HG02759 (cell line): ENCODE data around the gene MAB21L4.

Experiments used
- ATAC-seq: cut with Tn5 transposase; IDR thresholded peaks from one replicate; pipeline ENCODE4 v1.9.1; 2021; ENCODE audit warnings: mild to moderate bottlenecking, moderate library complexity; ENCODE audit not compliant: unreplicated experiment

MAB21L4 gene

DNA sequence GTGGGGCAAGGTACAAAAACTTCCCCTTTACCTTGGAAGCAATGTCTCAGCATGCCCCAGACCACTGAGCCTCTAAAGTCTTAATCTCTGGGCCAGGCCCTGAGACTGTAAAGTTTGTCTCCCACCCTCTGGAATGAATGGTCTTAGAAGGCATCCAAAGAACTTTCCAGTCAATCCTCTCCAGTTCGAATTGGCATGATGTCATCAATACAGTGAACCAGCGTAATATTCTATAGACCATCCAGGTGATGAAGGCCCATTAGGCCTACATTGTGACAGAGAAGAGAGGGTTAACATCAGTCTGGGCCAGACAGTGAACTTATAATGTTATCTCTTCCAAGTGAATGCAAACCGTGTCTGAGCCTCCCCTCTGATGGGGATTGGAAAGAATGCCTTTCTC, 11.2 kb downstream of the MAB21L4 start:
- no peak for ATAC-seq

DNA sequence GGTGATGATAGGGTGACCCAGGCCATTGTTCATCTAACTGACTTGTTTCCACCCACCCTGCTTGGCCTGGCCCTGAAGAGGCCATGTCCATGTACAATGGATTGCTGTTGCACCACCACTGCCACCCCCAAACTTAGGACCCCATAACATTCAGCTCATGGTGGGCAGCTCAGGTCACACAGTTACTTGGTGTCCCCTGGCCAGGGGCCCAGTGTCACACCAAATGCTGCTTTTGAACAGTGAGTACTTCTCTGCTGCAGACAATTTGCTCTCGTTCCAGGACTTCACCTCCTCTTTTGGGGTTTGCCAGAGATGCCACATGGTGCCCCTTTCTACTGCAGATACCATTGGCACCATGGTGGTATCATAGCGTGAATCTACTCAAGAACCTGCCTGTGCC, 11.7 kb downstream of the MAB21L4 start:
- no peak for ATAC-seq

DNA sequence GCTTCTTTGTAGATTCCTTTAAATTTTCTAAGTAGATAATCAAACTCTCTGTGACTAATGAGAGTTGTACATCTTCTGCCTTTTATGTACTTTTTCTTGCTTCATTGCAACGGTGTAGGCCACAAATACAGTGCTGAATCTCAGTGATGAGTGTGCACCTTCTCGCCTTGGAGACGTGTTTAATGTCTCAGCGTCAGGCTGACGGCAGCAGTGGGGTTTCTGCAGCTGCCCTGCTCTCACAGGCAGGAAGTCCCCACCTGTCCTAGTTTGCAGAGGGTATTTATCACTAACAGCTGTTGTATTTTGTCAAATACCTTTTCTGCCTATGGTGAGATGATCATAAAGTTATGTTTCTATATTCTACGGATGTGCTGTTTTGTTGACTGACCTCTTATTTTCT, 14.0 kb downstream of the MAB21L4 start:
- no peak for ATAC-seq

DNA sequence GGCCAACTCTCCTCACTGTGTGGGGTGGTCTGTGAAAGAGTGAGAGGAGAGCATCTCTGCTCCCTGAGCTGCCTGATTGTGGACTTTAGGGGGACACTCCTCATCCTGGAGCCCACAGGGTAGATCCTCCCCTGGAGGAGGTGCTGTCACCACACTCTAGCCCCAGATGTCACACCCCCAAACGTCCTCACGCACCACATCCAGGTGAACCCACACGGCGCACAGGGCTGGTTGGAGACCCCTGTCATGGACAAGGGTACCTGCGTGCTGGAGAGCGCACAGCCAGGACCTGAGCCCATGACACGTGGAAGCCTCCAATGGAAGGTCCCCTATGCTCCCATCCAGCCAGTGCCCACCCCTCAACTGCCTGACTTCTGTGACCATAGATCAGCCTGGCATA, 16.9 kb downstream of the MAB21L4 start:
- no peak for ATAC-seq

DNA sequence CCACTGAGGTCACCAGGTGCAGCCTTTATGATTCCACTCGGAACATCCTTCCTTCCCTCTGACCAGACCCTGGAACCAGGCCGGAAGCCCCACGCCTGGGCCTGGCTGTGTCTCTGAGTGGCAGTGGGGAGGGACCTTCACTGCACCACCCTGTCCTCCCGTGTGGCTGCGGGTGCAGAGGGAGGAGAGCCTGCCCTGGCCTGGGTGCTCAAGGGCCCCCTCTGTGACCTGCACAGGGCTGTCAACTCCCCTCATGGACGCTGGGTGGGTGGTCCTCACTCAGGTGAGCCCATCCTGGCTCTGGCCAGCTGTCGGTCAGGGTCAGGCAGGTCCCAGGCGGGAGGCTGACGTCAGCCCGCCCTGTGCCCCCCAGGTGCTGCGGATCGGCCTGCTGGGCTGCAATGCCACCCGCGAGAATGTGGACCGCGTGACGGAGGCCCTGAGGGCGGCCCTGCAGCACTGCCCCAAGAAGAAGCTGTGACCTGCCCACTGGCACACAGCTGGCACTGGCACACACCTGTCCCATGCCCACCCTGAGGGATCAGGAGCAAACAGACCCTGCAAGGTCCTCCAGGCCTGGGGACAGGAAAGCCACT, 17.5 kb downstream of the MAB21L4 start:
- ATAC-seq = no peak

DNA sequence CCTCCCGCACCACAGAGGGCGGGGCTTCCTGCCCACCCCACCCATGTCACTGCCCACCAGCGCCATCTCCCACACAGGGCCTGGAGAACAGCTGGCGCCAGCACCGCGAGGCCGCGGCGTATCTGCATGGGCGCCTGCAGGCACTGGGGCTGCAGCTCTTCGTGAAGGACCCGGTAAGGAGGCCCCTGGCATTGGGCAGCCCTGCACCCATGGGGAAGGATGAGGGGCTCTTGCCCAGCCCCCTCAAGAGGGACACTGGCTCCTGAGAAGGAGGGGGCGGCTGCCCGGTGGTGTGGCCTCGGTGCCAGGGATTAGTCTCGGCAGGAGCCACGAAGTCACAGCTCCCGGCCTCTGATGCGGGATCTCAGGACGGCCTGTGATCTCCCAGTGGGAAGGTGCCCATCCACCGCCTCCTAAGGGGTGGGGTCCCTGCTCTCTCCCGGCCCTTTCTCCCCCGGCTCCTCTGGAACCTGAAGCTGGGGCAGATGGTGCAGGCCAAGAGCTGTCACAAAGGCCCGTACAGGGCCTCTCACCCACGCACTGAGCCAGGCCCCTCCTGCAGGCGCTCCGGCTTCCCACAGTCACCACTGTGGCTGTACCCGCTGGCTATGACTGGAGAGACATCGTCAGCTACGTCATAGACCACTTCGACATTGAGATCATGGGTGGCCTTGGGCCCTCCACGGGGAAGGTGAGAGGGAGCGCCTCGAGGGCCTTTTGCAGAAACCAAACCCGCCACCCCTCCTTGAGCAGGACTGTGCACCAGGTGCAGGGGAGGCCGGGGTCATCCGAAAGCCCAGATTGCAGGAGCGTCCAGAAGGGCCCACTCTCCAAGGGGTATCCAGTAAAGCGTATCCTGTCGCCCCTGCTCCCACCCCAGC, 18.3 kb downstream of the MAB21L4 start:
- no peak for ATAC-seq

DNA sequence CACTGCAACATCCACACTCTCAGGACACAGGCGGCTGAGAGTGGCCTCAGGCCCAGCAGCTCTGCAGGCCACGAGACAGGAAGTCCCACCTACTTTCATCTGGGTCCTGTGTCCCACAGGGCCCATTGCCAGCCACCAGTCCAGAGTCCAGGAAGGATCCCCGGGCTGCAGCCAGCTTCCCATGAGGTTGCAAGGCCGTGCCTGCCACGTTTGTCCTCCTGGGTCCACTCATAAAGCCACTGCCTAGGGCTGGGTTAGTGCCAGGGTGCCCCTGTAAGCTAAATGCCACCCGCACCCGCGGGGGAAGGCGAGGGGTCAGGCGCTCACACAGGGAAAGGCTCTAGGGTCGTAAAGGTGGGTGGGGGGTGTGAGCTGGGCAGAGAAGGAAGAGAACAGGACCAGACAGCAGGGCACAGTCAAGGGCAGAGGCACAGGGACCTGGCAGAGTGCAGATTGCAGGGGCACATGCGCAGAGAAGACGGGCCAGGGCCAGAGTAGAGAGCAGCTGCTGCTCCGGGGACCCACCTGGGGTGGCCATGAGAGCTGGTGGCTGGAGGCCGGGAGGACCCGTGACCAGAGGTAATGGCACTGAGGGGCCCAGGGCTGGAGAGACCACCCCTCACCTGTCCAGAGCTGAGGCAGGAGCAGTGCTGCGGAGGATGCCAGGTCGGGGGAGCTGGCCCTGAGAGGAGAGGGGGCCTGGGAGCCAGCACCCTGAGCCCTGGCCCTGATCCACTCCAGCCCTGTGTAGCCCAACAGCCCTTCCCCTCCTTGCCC, 19.3 kb downstream of the MAB21L4 start:
- ATAC-seq = no peak

DNA sequence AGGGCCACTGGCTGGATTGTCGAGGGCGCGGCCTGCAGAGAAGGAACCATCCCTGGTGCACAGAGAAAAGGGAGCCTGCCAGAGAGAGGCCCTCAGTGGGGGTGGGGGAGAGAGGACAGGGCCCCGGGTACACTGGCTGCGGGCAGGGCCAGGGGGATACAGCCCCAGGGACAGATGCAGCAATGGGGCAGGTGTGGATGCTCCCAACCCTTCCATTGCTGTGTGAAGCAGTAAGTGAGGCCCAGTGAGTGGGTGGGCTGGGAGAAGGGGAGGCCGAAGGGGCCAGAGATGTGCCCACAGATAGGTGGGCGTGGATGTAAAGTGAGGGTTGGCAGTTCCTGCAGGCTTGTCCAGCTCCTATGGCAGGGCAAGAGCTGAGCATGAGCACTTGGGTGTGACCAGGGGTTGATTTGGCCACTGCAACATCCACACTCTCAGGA, 19.9 kb downstream of the MAB21L4 start:
- no peak for ATAC-seq

DNA sequence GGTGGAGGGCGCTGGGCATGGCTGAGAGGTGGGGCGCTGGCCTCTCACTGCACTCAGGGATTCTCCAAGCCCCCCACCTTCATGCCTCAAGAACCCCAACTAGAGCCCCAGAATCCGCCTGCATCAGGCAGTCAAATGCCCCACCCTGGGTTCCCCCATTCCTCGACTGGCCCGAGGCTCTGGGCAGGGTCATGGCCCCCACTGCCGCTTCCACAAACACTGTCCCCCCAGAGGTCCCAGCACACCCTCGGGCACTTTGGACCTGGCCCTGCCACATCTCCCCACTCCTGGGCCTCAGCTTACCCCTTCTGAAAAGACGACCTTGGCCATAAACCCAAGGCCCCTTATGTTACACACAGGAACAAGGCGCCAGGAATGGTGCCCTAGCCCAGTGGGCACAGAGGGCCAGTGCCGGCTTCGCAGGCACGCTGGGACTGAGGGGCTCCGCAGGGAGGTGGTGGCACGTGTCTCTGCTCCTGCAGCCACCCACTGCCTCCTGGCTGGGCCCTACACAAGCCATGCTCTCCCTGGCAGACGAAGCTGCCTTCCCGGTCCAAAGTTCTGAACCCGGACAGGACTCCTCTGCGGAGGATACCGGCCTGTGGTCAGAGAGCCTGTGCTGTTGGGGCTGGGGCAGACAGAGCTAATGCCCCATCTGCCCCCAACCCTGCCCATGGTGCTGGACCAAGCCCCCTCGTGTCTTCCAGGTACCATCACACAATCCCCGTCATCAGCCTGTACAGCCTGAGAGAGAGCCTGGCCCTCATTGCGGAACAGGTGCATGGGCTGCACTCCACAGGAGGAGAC, 20.5 kb downstream of the MAB21L4 start:
- ATAC-seq = no peak

DNA sequence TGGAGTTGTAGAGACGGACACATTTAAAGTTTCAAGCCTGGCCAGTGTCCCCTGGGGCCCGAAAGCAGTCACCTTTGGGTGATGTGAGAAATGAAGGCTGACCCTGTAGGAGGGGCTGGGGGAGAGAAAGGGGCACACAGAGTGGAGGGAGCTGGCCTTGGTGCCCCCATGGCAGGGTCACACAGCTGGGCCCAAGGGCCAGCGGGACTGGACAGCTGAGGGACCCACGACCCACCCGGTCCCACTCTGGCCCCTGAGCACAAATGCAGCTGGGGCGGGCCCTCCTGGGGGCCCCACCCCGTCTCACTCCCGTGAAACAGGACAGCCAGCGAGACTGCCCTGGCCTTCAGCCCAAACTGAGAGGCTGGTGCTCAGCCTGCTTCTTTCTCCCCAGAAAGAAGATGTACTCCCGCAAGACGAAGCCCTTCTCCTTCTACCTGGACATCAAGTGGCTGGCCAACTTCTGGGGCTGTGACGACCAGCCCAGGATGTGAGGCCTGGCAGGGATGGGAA, 21.2 kb downstream of the MAB21L4 start:
- ATAC-seq = no peak

DNA sequence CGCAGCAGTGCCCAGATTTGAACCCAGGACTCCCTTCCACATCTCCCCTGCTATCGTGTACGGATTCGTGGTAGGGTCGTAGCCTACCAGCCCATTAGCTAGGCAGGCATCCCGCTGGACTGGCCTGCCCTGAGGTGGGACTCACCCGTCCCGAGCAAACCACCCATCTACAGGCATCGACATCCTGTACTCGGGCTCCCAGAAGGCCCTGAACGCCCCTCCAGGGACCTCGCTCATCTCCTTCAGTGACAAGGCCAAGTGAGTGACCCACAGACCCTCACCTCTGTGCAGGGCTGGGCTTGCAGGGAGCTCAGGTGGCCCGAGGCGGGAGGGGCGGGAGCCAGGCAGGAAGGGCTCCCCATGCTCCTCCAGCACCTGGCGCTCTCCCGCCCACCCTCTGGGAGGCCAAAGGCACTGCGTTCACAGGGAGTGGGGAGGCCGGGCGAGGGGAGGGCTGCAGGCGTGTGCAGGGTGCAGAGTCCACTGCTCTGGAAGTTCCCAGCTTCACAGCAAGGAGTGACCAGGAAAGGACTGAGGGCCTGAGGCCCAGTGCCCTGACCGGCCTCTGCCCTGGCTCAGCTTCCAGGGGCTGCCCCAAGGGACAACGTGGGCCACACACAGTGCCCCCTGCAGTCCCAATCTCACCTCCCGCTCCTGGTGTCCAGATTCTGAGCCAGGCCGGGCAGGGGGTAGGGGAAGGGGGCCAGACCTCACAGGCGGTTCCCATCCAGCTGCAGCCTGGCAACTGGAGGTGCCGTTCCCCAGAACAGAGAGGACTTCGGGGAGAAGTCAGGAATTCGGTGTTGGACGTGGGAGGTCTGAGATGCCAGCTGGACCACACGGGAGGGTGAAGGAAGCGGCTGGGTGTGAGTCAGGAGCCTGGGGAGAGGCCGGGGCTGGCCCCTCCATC, 21.9 kb downstream of the MAB21L4 start:
- ATAC-seq = no peak

DNA sequence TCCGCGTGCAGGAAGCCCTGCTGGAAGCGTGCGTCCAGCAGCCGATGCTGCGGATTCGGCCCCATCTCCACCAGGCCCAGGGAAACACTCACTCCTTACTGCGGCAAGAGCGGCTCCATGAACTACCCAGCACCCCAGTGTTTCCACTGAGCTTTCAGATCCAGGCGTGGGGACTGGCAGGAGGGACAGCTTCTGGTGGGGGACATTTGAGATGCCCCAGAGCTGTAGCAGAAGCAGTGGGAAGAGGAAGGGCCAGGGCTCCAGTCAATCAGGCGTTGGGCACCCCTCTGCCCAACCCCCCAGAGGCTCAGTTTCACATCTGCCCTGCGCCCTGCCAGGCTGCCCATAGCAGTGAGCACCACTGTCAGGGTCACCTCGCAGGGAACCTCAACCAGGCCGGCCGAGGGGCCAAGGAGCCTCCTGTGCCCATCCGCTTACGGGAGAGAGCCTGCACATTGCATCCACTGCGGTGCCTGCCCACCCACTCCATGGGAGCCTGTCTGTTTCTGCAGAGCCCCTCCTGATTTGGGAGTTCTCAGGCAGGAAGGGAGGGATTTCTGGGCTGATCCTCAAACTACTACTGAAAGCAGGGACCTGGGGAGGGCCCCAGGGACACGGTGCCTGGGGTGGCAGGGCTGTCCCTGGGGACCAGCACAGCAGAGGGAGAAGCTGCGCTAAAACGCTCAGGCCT, 22.7 kb downstream of the MAB21L4 start:
- no peak for ATAC-seq

DNA sequence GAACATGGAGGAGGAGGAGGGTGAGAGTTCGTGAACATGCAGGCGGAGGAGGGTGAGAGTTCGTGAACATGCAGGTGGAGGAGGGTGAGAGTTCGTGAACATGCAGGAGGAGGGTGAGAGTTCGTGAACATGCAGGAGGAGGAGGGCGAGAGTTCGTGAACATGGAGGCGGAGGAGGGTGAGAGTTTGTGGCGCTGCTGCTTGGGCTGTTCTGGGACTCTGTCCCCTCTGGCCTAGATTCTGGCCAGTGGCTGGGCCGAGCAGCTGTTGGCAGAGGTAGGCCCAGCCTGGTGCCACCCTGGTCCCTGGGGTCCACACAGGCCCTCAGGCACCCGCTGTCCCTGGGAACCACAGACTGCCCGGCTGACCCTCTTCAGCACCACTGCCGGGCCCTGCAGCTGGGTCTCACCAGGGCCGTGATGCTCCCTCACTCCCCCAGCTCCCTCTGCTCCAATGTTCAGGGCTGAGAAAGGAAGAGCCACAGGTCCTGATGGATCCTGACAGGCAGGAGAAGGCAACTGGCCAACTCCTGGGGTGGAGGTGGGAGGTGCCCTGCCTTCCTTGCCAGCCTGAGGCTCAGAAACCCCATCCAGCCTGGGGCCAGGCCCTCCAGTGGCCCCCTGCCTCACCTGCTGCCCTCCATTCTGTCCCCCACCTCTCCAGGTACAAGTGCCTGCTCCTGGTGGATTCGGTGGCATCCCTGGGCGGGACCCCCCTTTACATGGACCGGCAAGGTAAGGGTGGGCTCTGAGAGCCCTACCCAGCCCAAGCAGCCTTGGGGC, 23.4 kb downstream of the MAB21L4 start:
- ATAC-seq = no peak

DNA sequence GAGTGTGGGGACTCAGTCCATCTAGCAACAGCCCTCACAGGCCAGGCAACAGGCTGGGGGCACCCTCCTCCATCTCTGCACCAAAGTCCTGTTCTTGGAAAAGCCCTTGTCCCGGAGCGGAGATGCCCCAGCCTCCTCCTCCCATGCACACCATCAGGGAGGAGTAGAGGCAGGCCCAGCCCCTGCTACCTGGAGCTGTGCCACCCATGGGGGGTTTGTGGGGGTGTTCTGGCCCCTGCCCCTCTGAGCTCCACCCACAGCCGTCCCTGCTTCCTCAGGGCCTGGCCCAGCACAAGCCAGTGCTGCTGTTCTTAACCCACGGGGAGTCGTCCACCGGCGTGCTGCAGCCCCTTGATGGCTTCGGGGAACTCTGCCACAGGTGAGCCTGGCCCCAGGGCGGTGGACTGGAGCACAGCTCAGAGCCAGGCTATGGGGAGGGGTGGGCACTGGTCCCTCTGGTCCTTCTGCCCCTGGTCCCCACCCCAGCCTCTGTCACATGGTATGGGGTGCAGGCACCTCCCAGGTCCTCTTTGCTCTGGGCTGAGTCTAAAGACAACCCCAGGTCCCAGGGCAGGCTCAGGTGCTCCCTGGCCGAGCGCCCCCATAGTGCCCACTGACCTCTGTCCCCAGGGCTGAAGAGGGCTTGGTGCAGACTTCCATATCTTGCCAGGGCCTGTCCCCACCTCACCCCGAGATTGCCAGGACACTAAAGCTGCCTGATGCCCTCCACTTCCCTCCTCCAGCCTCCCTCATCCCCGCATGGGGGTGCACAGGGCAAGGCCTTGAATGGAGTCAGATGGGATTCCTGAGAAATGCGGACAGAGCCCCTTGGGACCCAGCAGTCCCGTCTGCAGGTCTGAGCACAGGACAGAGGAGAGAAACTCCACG, 24.6 kb downstream of the MAB21L4 start:
- ATAC-seq = no peak

DNA sequence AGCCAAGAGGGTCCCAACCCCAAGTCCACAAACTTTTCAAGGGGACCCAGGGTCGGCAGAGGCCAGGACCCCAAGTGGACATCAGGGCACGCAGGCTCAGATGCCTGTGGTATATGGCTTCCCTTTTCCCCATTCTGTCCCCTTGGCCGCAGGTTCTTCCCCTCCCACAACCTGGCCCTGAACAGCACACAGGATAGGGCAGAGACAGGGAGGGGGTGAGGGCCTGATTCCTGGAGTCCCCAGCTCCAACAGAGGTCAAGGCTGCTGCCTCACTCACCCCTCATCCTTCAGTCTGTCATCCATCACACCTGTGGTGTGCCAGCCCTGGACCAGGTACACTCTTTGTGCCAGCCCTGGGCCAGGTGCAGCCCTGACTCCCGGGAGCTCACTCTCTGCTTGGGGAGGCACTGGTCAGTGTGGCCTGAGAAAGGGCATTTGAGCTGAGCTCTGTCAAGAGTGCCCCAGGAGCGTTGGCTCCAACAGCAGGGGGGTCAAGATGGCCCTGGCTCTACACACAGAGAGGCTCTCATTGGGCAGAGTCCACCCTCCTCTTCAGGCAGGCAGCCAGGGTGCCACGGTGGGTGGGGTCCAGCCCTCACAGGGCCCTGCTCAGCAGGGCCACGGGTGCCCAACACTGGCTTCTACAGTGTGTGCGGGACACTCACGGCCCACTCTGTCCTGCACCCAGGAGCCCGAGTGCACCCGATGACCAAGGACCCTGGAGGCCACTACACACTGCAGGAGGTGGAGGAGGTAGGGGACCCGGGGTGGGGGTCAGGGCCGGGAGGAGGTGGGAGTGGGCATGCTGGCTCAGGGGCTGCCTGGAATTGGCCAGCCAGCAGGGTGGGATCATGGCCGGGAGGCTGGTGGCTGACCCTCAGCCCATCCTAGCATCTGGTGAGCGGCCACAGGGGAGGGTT, 25.7 kb downstream of the MAB21L4 start:
- no peak for ATAC-seq
